Loucy (cell line): ENCODE results near the gene LETM1.

Experiments used
- CTCF ChIP-seq: fragments of 200-600 bp; sonication (generic); conservative IDR thresholded peaks from 2 replicates; pipeline ENCODE4 v1.5.1; 2014; ENCODE audit warnings: mild to moderate bottlenecking, antibody characterized with exemption, low read length
- EZH2phosphoT487 ChIP-seq: fragments of 200-600 bp; IDR thresholded peaks from 2 replicates; pipeline ENCODE4 v1.6.1; 2018; ENCODE audit warnings: antibody characterized with exemption, mild to moderate bottlenecking, moderate library complexity, borderline replicate concordance

DNA sequence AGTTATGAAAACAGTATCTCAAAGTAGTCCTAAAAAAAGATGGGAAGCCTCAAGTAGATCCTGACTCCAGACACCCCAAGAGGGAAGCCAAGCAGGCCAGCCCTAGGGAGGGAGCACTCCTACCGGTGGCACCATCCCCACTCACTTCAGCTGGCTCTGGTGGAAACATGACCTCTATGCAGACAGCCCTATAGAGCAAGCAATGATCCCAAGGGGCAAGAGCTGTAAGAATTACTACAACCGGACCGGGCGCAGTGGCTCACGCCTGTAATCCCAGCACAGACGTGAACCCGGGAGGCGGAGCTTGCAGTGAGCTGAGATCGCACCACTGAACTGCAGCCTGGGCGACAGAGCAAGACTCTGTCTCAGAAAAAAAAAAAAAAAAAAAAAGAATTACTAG, 5.7 kb downstream of the LETM1 start:
- TF ChIP-seq CTCF (no peak), EZH2phosphoT487 (no peak)
